Activated CD4-positive, alpha-beta T cell treated with anti-CD3 and anti-CD28 coated beads for 24 hours (primary cell): ENCODE data around the gene MYL12A.
A peak's percentile ranks its signal among the peaks of the same experiment; 100 is the strongest.
"Not testable (repeated sequence)": the region's sequence is repeated elsewhere in the genome, so short reads cannot be mapped to it uniquely, and the experiment has no call there.

ENCODE experiments used
- DNase-seq, 2 donors: peaks; one replicate each; pipeline ENCODE4 v3.0.0-alpha.2; 2020; ENCODE audit warnings: low read depth in 2 of 2

Gene MYL12A

GRCh38 chr18:3255611-3256165, 8.1 kb downstream of the MYL12A start:
- DNase-seq = no peak

GRCh38 chr18:3256693-3257626, 9.4 kb downstream of the MYL12A start:
- no peak for DNase-seq

- no peak for DNase-seq
These were observed 10.1 kb downstream of the MYL12A start for GRCh38 chr18:3257627-3258120.

- no peak for DNase-seq
These were observed 13.4 kb downstream of the MYL12A start for GRCh38 chr18:3260995-3261372.

GRCh38 chr18:3261373-3262233, 14.0 kb downstream of the MYL12A start, which contains the start of gene MYL12B:
Gene MYL12B, plus strand, starts transcription at chr18:3262133. Its CDS starts 10,766 bp downstream, at chr18:3272899.
- DNase-seq = peak; percentile 54 to 60

- no peak for DNase-seq
These were observed 14.9 kb downstream of the MYL12A start for GRCh38 chr18:3262234-3263131.

GRCh38 chr18:3263132-3263700, 15.6 kb downstream of the MYL12A start:
- DNase-seq = no peak

- no peak for DNase-seq
These were observed 16.8 kb downstream of the MYL12A start for GRCh38 chr18:3264362-3264761.

GRCh38 chr18:3265564-3266033, 18.0 kb downstream of the MYL12A start:
- DNase-seq = no peak

- DNase-seq = no peak
These were observed 18.5 kb downstream of the MYL12A start for GRCh38 chr18:3266062-3266608.

- no peak for DNase-seq
These were observed 20.7 kb downstream of the MYL12A start for GRCh38 chr18:3268306-3268705.

GRCh38 chr18:3269241-3269913, 21.8 kb downstream of the MYL12A start:
- no peak for DNase-seq

- DNase-seq = no peak
These were observed 22.3 kb downstream of the MYL12A start for GRCh38 chr18:3269914-3270299.

- no peak for DNase-seq
These were observed 25.4 kb downstream of the MYL12A start for GRCh38 chr18:3273042-3273441.

GRCh38 chr18:3277643-3278213, 30.1 kb downstream of the MYL12A start:
- not testable (repeated sequence) for DNase-seq

- no peak for DNase-seq
These were observed 31.9 kb downstream of the MYL12A start for GRCh38 chr18:3279201-3280185.

GRCh38 chr18:3281456-3282400, 34.1 kb downstream of the MYL12A start:
- peak in 1 of 2 donors; percentile 18 for DNase-seq
